Nephron progenitor cell (in vitro differentiated cells): ENCODE measurements around the gene KCNE2.
"Not testable (repeated sequence)": the region's sequence is repeated elsewhere in the genome, so short reads cannot be mapped to it uniquely, and the experiment has no call there.

Experiments
- DNase-seq: peaks from one replicate; pipeline ENCODE4 v3.0.0; 2021
- H3K27ac Mint-ChIP-seq: 2 replicates; pipeline ENCODE4 v1.8.0; 2021; ENCODE audit warnings: mild to moderate bottlenecking, moderate library complexity, mixed read lengths
- H3K27me3 Mint-ChIP-seq: 2 replicates; pipeline ENCODE4 v1.8.0; 2021; ENCODE audit warnings: mild to moderate bottlenecking, low read depth, mixed read lengths; ENCODE audit not compliant: poor library complexity
- H3K36me3 Mint-ChIP-seq: 2 replicates; pipeline ENCODE4 v1.8.0; 2021; ENCODE audit warnings: low read depth, mixed read lengths
- H3K4me1 Mint-ChIP-seq: 2 replicates; pipeline ENCODE4 v1.8.0; 2021; ENCODE audit warnings: mixed read lengths
- H3K4me3 Mint-ChIP-seq: 2 replicates; pipeline ENCODE4 v1.8.0; 2021; ENCODE audit warnings: mild to moderate bottlenecking, moderate library complexity, mixed read lengths
- H3K9me3 Mint-ChIP-seq: 2 replicates; pipeline ENCODE4 v1.8.0; 2021; ENCODE audit warnings: mild to moderate bottlenecking, moderate library complexity, mixed read lengths
- TF ChIP-seq, protein P1 (sequence below): fragments of 200-600 bp; sonication (generic); IDR thresholded peaks from 2 replicates; pipeline ENCODE4 v1.5.0; 2021; ENCODE audit warnings: antibody characterized with exemption

KCNE2 gene

DNA sequence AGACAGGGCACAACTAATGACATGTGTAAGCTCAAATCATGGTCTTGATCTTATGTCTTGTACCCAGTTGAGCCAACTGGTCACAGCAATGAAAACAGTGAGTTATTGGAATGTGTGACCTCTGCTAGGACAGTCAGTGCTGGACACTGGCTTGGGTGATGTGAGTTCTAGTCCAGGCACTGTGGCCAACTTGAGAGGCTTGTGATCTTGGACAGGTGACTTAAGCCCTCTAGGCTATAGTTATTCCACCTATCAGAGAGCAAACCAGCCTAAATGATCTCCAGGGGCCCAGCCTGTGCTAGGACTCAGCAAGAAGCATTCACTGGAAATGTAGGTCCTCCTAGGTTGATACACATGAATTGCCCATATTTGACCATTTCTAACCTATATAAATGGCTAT, 1.1 kb downstream of the KCNE2 start:
- peaks cover 7% of the 10 kb centered on the region for H3K4me1 Mint-ChIP-seq
- H3K9me3 Mint-ChIP-seq: no peaks in the 10 kb centered on the region
- no peak overlapping the region for H3K4me3 Mint-ChIP-seq
- peaks cover 4% of the 10 kb centered on the region for H3K27me3 Mint-ChIP-seq
- TF ChIP-seq, protein P1, sequence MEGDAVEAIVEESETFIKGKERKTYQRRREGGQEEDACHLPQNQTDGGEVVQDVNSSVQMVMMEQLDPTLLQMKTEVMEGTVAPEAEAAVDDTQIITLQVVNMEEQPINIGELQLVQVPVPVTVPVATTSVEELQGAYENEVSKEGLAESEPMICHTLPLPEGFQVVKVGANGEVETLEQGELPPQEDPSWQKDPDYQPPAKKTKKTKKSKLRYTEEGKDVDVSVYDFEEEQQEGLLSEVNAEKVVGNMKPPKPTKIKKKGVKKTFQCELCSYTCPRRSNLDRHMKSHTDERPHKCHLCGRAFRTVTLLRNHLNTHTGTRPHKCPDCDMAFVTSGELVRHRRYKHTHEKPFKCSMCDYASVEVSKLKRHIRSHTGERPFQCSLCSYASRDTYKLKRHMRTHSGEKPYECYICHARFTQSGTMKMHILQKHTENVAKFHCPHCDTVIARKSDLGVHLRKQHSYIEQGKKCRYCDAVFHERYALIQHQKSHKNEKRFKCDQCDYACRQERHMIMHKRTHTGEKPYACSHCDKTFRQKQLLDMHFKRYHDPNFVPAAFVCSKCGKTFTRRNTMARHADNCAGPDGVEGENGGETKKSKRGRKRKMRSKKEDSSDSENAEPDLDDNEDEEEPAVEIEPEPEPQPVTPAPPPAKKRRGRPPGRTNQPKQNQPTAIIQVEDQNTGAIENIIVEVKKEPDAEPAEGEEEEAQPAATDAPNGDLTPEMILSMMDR: no peak
- no peaks in the 10 kb centered on the region for H3K36me3 Mint-ChIP-seq
- no peak for DNase-seq
- no peak overlapping the region for H3K27ac Mint-ChIP-seq

DNA sequence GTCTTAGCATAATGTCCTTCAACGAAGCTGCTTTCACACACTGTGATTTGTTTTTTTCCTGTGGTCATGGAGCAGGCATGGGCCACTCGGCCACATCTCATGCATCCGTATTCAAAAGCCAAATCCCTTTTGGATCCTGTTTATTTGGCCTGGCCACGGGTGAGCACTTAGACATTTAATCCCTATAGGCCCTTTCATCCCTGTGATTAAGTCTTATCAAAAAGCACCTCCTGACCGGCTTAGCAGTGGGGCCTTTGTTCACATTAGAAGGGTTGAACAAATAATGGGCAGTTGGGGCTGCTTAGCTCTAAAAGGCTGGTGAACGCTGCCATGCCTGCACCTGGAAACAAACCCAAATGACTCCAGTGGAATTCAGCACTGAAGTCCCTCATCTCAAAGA, 2.0 kb downstream of the KCNE2 start:
- H3K9me3 Mint-ChIP-seq: no peaks in the 10 kb centered on the region
- TF ChIP-seq, protein P1: no peak
- no peaks in the 10 kb centered on the region for H3K36me3 Mint-ChIP-seq
- peaks cover 7% of the 10 kb centered on the region for H3K4me1 Mint-ChIP-seq
- peaks cover 8% of the 10 kb centered on the region for H3K27me3 Mint-ChIP-seq
- no peak overlapping the region for H3K27ac Mint-ChIP-seq
- no peak for DNase-seq
- H3K4me3 Mint-ChIP-seq: no peak overlapping the region

DNA sequence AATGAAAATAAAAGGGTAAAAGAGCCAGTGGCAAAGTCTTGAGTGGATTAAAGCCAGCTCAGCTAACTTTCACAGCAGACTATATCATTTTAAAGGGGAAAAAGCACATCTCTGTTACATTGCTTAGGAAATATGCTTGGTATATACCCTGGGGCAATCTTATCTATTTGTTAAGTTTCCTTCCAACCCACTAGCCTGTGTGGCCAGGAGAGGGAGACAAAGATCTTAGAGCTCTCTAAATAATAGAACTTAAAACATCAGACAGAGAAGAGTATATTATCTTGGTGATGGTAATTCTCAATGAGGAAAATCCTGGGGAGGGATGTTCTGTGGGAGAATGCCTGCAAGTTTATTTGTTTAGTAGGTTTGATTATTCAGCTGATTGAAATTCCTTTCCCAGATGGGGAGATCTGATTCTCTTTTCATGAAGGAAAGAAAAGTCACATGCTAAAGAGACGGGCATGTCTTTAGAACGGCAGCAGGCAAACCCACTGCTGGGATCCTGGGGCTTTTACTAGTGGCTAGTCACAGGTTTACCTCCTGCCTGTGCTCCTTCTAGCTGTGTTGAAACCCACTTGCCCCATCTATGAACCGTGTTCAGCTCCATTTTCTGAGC, 3.6 kb downstream of the KCNE2 start:
- Mint-ChIP-seq H3K9me3 (no peaks in the 10 kb centered on the region), H3K36me3 (no peaks in the 10 kb centered on the region), H3K4me3 (no peak overlapping the region), H3K27me3 (peaks cover 8% of the 10 kb centered on the region), H3K27ac (no peak overlapping the region), H3K4me1 (no peaks in the 10 kb centered on the region)
- TF ChIP-seq, protein P1: peak; percentile 72
- peak; percentile 44 for DNase-seq

DNA sequence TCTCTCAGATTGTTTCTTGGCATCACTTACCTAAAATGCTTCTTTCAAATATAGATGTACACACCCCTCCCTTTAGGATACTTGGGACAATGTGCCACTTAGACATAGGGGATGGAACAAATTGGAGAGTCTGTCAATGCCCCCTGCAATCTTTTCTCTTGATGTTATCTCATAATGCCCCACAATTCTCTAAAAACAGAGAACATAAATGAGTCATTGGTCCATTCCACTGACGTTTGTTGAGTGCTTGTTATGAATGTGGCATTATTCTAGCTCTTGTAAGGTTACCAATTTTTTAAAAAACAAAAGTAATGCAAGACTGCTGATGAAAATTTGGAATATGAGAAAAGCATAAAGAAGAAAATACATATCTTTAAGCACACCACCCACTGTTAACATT, 5.9 kb downstream of the KCNE2 start:
- Mint-ChIP-seq H3K9me3 (no peaks in the 10 kb centered on the region), H3K27ac (no peak overlapping the region), H3K27me3 (peaks cover 8% of the 10 kb centered on the region), H3K4me1 (peaks cover 5% of the 10 kb centered on the region), H3K36me3 (no peaks in the 10 kb centered on the region), H3K4me3 (no peak overlapping the region)
- TF ChIP-seq, protein P1: no peak
- no peak for DNase-seq

DNA sequence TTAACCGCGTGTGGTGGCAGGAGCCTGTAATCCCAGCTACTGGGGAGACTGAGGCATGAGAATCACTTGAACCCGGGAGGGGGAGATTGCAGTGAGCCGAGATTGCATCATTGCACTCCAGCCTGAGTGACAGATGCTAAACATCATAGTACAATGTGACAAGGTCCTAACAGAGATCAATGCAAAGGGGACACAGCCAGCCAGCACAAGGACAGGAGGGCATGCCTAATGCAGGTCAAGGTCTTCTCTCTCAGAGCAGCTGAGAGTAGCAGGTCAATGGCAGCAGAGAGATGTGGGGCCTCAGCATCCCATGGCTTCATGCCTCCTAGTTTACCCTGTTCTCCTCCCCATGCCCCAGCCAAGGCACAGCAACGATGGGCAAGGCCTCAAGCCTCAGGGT, 8.5 kb downstream of the KCNE2 start:
- no peak overlapping the region for H3K27ac Mint-ChIP-seq
- no peak overlapping the region for H3K4me3 Mint-ChIP-seq
- DNase-seq: no peak
- peaks cover 5% of the 10 kb centered on the region for H3K4me1 Mint-ChIP-seq
- H3K27me3 Mint-ChIP-seq: peaks cover 8% of the 10 kb centered on the region
- TF ChIP-seq, protein P1: no peak
- no peaks in the 10 kb centered on the region for H3K9me3 Mint-ChIP-seq
- H3K36me3 Mint-ChIP-seq: no peaks in the 10 kb centered on the region

DNA sequence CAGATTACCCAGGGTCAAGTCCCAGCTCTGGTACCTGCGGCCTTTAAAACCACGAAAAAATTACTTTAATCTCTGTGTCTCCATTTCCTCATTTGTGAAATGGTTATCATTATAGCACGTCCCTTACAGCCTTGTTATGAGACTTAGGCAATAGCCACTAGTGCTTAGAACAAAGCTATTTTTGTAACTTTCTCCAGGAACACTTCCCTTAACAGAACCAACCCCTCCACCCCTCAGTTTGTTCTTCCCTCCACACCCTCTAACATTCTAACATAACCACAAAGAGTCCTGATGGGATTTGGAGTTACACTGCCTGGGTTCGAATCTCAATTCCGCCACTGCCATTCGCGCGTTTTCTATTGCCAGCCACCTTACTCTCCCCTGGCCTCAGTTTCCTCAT, 10.7 kb downstream of the KCNE2 start:
- H3K27ac Mint-ChIP-seq, H3K36me3 Mint-ChIP-seq: not testable (repeated sequence)

DNA sequence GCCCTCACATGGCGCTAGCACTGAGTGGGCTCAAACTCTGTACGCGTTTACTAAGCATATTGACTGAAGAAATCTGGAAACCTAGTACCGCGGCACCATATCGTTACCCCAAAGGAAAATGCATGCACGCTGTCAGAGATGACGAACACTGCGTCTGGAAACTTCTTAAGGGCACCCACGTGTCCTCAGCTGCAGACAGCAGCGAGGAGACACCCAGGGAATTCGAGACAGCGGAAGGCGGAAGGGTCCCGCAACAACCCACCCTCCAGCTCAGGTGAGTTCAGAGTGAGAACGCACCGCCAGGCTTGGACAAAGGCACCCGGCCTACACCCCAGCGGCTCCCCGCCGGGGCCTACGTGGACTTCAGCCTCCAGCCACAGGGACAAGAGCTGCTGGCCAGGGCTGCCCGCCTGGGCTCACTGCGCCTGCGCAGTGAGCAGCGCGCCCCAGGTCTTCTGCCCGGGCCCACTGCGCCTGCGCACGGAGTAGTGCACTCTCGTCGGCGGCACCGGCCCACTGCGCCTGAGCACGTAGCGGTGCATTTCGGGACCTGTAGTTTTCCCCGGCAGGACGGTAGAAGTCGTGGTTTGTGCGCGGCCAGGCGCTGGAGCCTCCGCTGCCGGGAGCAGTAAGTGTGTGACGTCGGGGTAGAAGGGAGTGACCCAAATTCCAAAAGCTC, 11.3 kb downstream of the KCNE2 start, which contains the start of gene SMIM11:
Gene SMIM11, plus strand, starts transcription at position 568 of the 679 bp plus-strand sequence. CDS start 3,998 bp downstream, outside the sequence.
- not testable (repeated sequence) for H3K4me3 Mint-ChIP-seq, DNase-seq, H3K36me3 Mint-ChIP-seq, H3K27me3 Mint-ChIP-seq, H3K27ac Mint-ChIP-seq, H3K4me1 Mint-ChIP-seq, H3K9me3 Mint-ChIP-seq

More for the DNA sequence above, 10.7 kb downstream of the KCNE2 start:
- H3K4me3 Mint-ChIP-seq, DNase-seq, H3K9me3 Mint-ChIP-seq, H3K27me3 Mint-ChIP-seq, H3K4me1 Mint-ChIP-seq: not testable (repeated sequence)

DNA sequence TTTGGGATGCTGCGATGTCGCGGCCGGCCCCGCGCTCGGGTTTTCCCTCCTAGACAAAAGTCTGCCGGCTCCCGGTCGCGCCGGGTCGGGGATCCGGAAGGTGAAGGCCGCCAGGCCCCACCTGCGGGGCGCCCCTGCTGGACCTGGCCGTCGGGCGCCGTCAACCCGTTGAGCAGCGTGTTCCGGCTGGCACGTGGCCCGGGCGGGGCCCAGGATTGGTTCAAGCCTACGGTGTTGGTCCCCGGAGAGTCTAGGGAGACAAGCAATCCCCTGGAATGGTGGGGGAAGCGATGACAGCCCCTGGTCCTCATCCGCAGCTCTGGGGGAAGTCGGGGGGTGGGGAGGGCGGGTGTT, 11.8 kb downstream of the KCNE2 start:
- H3K27ac Mint-ChIP-seq, H3K36me3 Mint-ChIP-seq, DNase-seq, H3K27me3 Mint-ChIP-seq, H3K4me1 Mint-ChIP-seq, H3K4me3 Mint-ChIP-seq, H3K9me3 Mint-ChIP-seq: not testable (repeated sequence)

DNA sequence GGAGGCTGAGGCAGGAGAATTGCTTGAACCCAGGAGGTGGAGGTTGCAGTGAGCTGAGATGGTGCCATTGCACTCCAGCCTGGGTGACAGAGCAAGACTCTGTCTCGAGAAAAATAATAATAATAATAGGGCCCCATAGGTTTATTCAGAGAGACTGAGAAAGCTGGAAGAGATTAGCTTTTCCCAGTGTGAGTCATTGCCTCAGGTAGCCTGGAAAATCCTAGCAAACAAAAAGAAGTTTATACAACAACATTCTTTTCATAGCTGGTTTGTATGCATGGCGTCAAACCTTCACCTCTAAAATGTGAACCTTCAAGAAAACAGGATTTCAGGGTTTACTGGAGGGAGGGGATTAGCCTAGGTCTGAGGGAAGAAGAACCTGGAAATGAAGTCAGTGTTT, 19.3 kb downstream of the KCNE2 start:
- not testable (repeated sequence) for H3K4me1 Mint-ChIP-seq, H3K27me3 Mint-ChIP-seq, H3K36me3 Mint-ChIP-seq, H3K27ac Mint-ChIP-seq, H3K9me3 Mint-ChIP-seq, H3K4me3 Mint-ChIP-seq, DNase-seq
